IMR-90 (cell line): ENCODE data around the gene TXK. TPM values are rescaled to one million over a fixed set of nuclear protein-coding genes. Genes with fewer than 3 reads are reported as not detected.

Experiments used
- ATAC-seq: fragments of 200-7000 bp; cut with Tn5 transposase; 2 replicates; pipeline ENCODE4 v1.9.1; 2020; ENCODE audit warnings: low read depth, mild to moderate bottlenecking, moderate library complexity
- BruUV-seq: library from RNA; stranded (reverse); fragments of 400-500 nt; replicated peaks from 2 replicates; lab custom pipeline; 2021; lab: Mats Ljungman, UMichigan
- CTCF ChIA-PET: fragments of 300-600 bp; formaldehyde crosslinking; extraction: SDS; loops from one replicate; lab custom pipeline; 2021; ENCODE audit warnings: antibody characterized with exemption; lab: Yijun Ruan, JAX
- POLR2A ChIA-PET: fragments of 300-600 bp; sonication (Branson Sonifier 250); formaldehyde crosslinking; loops from one replicate; lab custom pipeline; 2022; ENCODE audit warnings: antibody characterized with exemption; ENCODE audit not compliant: unreplicated experiment; lab: Charles Lee
- DNase-seq: peaks from one replicate; pipeline ENCODE4 v3.0.0; 2013
- H2AFZ ChIP-seq: replicated peaks from 2 replicates; pipeline ENCODE3; 2013; ENCODE audit warnings: low read length, mild to moderate bottlenecking; ENCODE audit not compliant: poor library complexity
- H2AK5ac ChIP-seq: 2 replicates; pipeline ENCODE4 v1.6.1; 2013; ENCODE audit warnings: low read depth, low read length, inconsistent platforms
- H2AK9ac ChIP-seq: replicated peaks from 2 replicates; pipeline ENCODE3; 2013; ENCODE audit warnings: mild to moderate bottlenecking, low read depth, low read length, moderate library complexity; ENCODE audit not compliant: poor library complexity
- H2BK120ac ChIP-seq: 2 replicates; pipeline ENCODE4 v1.6.1; 2013; ENCODE audit warnings: low read depth, low read length, inconsistent platforms
- H2BK15ac ChIP-seq: 3 replicates; pipeline ENCODE4 v1.6.1; 2013; ENCODE audit warnings: low read depth, low read length, inconsistent platforms
- H2BK20ac ChIP-seq: 2 replicates; pipeline ENCODE4 v1.6.1; 2013; ENCODE audit warnings: low read depth, mild to moderate bottlenecking, inconsistent platforms, low read length, moderate library complexity
- H2BK5ac ChIP-seq: 2 replicates; pipeline ENCODE4 v1.6.1; 2013; ENCODE audit warnings: mild to moderate bottlenecking, low read depth, low read length, inconsistent platforms; ENCODE audit not compliant: poor library complexity, severe bottlenecking
- H3K14ac ChIP-seq: replicated peaks from 2 replicates; pipeline ENCODE4 v1.6.1; 2013; ENCODE audit warnings: low read depth, low read length, inconsistent platforms
- H3K18ac ChIP-seq: 2 replicates; pipeline ENCODE4 v1.6.1; 2013; ENCODE audit warnings: low read depth, low read length, control low read depth
- H3K23ac ChIP-seq: 2 replicates; pipeline ENCODE4 v1.6.1; 2013; ENCODE audit warnings: low read depth, low read length, inconsistent platforms
- H3K27ac ChIP-seq: 2 replicates; pipeline ENCODE4 v1.5.1; 2013; ENCODE audit warnings: mild to moderate bottlenecking, control low read depth, low read length; ENCODE audit not compliant: insufficient read depth
- H3K27me3 ChIP-seq: 2 replicates; pipeline ENCODE4 v1.6.1; 2013; ENCODE audit warnings: low read length; ENCODE audit not compliant: control insufficient read depth, insufficient read depth
- H3K36me3 ChIP-seq: 2 replicates; pipeline ENCODE4 v1.6.1; 2013; ENCODE audit warnings: low read length, mixed read lengths; ENCODE audit not compliant: control insufficient read depth, insufficient read depth
- H3K4ac ChIP-seq: 2 replicates; pipeline ENCODE4 v1.6.1; 2013; ENCODE audit warnings: low read depth, low read length, inconsistent platforms
- H3K4me1 ChIP-seq: 2 replicates; pipeline ENCODE4 v1.6.1; 2013; ENCODE audit warnings: low read length, mixed read lengths; ENCODE audit not compliant: control insufficient read depth, insufficient read depth
- H3K4me2 ChIP-seq: 2 replicates; pipeline ENCODE4 v1.6.1; 2013; ENCODE audit warnings: low read depth, mild to moderate bottlenecking, control low read depth, low read length, moderate library complexity
- H3K4me3 ChIP-seq: 2 replicates; pipeline ENCODE4 v1.5.1; 2013; ENCODE audit warnings: low read depth, mild to moderate bottlenecking, control low read depth, low read length, moderate library complexity; ENCODE audit not compliant: insufficient read depth
- H3K56ac ChIP-seq: 2 replicates; pipeline ENCODE4 v1.6.1; 2013; ENCODE audit warnings: low read length, inconsistent platforms; ENCODE audit not compliant: insufficient read depth; ENCODE audit errors: extremely low read depth
- H3K79me1 ChIP-seq, 2 experiments: 2 replicates each; pipeline ENCODE4 v1.6.1; 2013; ENCODE audit warnings: low read length in 2 of 2, inconsistent platforms in 1 of 2, low read depth in 1 of 2
- H3K9ac ChIP-seq: 2 replicates; pipeline ENCODE4 v1.6.1; 2013; ENCODE audit warnings: low read depth, low read length, control low read depth
- H3K9me1 ChIP-seq: 2 replicates; pipeline ENCODE4 v1.6.1; 2013; ENCODE audit warnings: low read length, inconsistent platforms; ENCODE audit not compliant: insufficient read depth
- H3K9me3 ChIP-seq: 2 replicates; pipeline ENCODE4 v1.6.1; 2013; ENCODE audit warnings: low read length; ENCODE audit not compliant: control insufficient read depth, insufficient read depth
- H4K20me1 ChIP-seq: 2 replicates; pipeline ENCODE4 v1.6.1; 2013; ENCODE audit warnings: low read length, inconsistent platforms; ENCODE audit not compliant: insufficient read depth
- H4K5ac ChIP-seq: 2 replicates; pipeline ENCODE4 v1.6.1; 2013; ENCODE audit warnings: mild to moderate bottlenecking, low read depth, low read length, control low read depth
- H4K8ac ChIP-seq, 2 experiments: 2 replicates each; pipeline ENCODE4 v1.6.1; 2013; ENCODE audit warnings: low read depth in 2 of 2, low read length in 2 of 2, control low read depth in 1 of 2, inconsistent platforms in 1 of 2
- H4K91ac ChIP-seq: 2 replicates; pipeline ENCODE4 v1.6.1; 2013; ENCODE audit warnings: low read depth, low read length, inconsistent platforms; ENCODE audit not compliant: insufficient read depth
- BHLHE40 ChIP-seq: fragments of 150-350 bp; IDR thresholded peaks from 2 replicates; pipeline ENCODE4 v1.6.1; 2016; ENCODE audit warnings: mild to moderate bottlenecking, low read depth, low read length
- RAD21 ChIP-seq: IDR thresholded peaks from 2 replicates; pipeline ENCODE4 v1.6.1; 2012; ENCODE audit warnings: low read length, improper control_type of control experiment
- RCOR1 ChIP-seq: IDR thresholded peaks from 2 replicates; pipeline ENCODE4 v1.6.1; 2012; ENCODE audit warnings: mild to moderate bottlenecking, low read length, improper control_type of control experiment; ENCODE audit not compliant: insufficient replicate concordance
- SMC3 ChIP-seq: fragments of 150-350 bp; IDR thresholded peaks from 2 replicates; pipeline ENCODE4 v1.6.1; 2016; ENCODE audit warnings: low read depth, mild to moderate bottlenecking, antibody characterized with exemption, low read length, moderate library complexity
- WGBS, 2 experiments: methylation state at CpG; one replicate each; pipeline versions ENCODE4 v1.1.5 to v1.1.7; 2013; ENCODE audit warnings: missing lambda C conversion rate in 2 of 2; ENCODE audit not compliant: insufficient read length in 1 of 2; ENCODE audit errors: extremely low coverage in 2 of 2; 5-methylcytosine and 5-hydroxymethylcytosine counted together
- dilution Hi-C: fragments of 300-500 bp; cut with HindIII; formaldehyde crosslinking; loops from one replicate; pipeline ENCODE4 v1.14.3; 2018; ENCODE audit warnings: low sequenced_read_pairs; ENCODE audit not compliant: unreplicated experiment
- in situ Hi-C: fragments of 300-500 bp; cut with MboI; formaldehyde crosslinking; loops from 3 replicates; pipeline ENCODE4 v1.14.3; 2019; ENCODE audit warnings: low sequenced_read_pairs, inconsistent platforms, mixed read lengths
- intact Hi-C: fragments of 100-400 bp; cut with micrococcal nuclease; formaldehyde crosslinking; loops from 2 replicates; pipeline ENCODE4 v1.10.0; 2022
- polyA plus RNA-seq, 3 experiments: library from polyadenylated mRNA; depleted of rRNA; stranded (reverse); fragments of >200 nt; gene quantifications; 2 replicates each; pipeline ENCODE4 v1.2.3, GENCODE V29; 2012; ENCODE audit warnings: low replicate concordance in 1 of 3
- total RNA-seq: library from RNA; depleted of rRNA; stranded (reverse); fragments of >200 nt; gene quantifications from 2 replicates; pipeline ENCODE4 v1.2.3, GENCODE V29; 2012

TXK gene
- total and polyA plus RNA-seq, 2 of the 4 experiments (the other 2 are of a cell fraction), result not detected

DNA sequence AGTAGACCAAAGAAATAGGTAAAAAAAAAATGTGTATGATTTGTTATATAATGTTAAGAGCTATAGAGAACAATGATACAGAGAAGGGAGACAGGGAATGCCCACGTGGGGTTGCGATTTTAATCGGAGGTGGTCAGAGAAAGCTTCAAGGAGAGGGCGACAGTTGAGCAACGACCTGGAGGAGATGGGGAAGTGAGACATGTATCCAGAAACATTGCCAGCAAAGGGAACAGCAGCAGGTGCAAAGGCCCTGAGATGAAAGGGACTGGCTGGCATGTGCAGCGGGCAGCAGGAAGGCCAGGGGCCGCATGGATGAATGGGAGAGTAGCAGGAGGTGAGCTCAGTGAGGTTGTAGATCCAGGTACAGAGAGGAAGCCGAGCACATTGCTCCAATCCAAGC, 84.6 kb downstream of the TXK start:
- WGBS, 2 experiments, result 64% methylated on average over 7 of the region's 8 CpGs; no CpG with 5 or more reads in 1 of the 2 experiments
- no peaks in the 10 kb centered on the region for H3K79me1 ChIP-seq
- no peak overlapping the region for H2AK5ac ChIP-seq
- no peaks in the 10 kb centered on the region for H3K9me1 ChIP-seq
- H3K27me3 ChIP-seq, result peaks cover 6% of the 10 kb centered on the region
- H4K91ac ChIP-seq, result no peak overlapping the region
- DNase-seq, result no peak
- no peak for ATAC-seq
- no peak overlapping the region for H3K18ac ChIP-seq
- H3K56ac ChIP-seq, result no peak overlapping the region
- H4K5ac ChIP-seq, result no peak overlapping the region
- H3K4me3 ChIP-seq, result no peak overlapping the region
- no peak overlapping the region for H3K27ac ChIP-seq
- H3K4me1 ChIP-seq, result no peaks in the 10 kb centered on the region
- ChIA-PET CTCF (interaction anchor here (0.6 kb wide), 1 partner anchor 40 kb away, joined by 3 read pairs; no protein-coding TSS in a partner anchor), POLR2A (no interaction called here)
- H3K23ac ChIP-seq, result no peak overlapping the region
- no peak overlapping the region for H3K4me2 ChIP-seq
- H4K20me1 ChIP-seq, result no peaks in the 10 kb centered on the region
- H4K8ac ChIP-seq, result no peak overlapping the region
- no peak overlapping the region for H2BK5ac ChIP-seq
- TF ChIP-seq BHLHE40 (no peak), RAD21 (no peak), SMC3 (no peak), RCOR1 (no peak)
- intact Hi-C loops (no loop called here), dilution Hi-C loops (no loop called here), in situ Hi-C loops (no loop called here)
- no peak overlapping the region for H2BK15ac ChIP-seq
- no TSS peak for BruUV-seq
- H3K9ac ChIP-seq, result no peak overlapping the region
- no peak overlapping the region for H3K4ac ChIP-seq
- no peaks in the 10 kb centered on the region for H3K9me3 ChIP-seq
- no peaks in the 10 kb centered on the region for H3K36me3 ChIP-seq
- no peak overlapping the region for H2AK9ac ChIP-seq
- no peak overlapping the region for H3K14ac ChIP-seq
- H2BK20ac ChIP-seq, result no peak overlapping the region
- H2AFZ ChIP-seq, result no peak overlapping the region
- no peak overlapping the region for H2BK120ac ChIP-seq
